Left lung (tissue), 10 donors: ENCODE data around the gene UBE2Q1. TPM values are rescaled to one million over a fixed set of nuclear protein-coding genes. Genes with fewer than 3 reads are reported as not detected.

Experiments used
- ATAC-seq: fragments of 200-7000 bp; cut with Tn5 transposase; one replicate; pipeline ENCODE4 v1.9.1; 2020; ENCODE audit warnings: moderate library complexity
- DNase-seq, 4 donors: peaks; one replicate each; pipeline ENCODE4 v3.0.0-alpha.2; 2013 to 2020
- H3K27ac ChIP-seq, 2 donors: fragments of 200-600 bp; sonication (generic) in 1 of 2; one replicate each; pipeline versions ENCODE4 v1.5.0 to v1.8.0; 2020 to 2021
- H3K27me3 ChIP-seq, 2 donors: fragments of 200-600 bp; sonication (generic) in 1 of 2; one replicate each; pipeline versions ENCODE4 v1.5.0 to v1.8.0; 2020 to 2021
- H3K36me3 ChIP-seq, 2 donors: fragments of 200-600 bp; sonication (generic) in 1 of 2; one replicate each; pipeline versions ENCODE4 v1.5.0 to v1.8.0; 2020 to 2021
- H3K4me1 ChIP-seq, 2 donors: fragments of 200-600 bp; one replicate each; pipeline ENCODE4 v1.8.0; 2021
- H3K4me3 ChIP-seq, 2 donors: fragments of 200-600 bp; sonication (generic) in 1 of 2; one replicate each; pipeline versions ENCODE4 v1.5.0 to v1.8.0; 2020 to 2021; ENCODE audit warnings: mild to moderate bottlenecking in 1 of 2
- H3K9me3 ChIP-seq, 2 donors: fragments of 200-600 bp; sonication (generic) in 1 of 2; one replicate each; pipeline versions ENCODE4 v1.5.0 to v1.8.0; 2020 to 2021
- intact Hi-C, 2 donors: fragments of 100-400 bp; cut with DNase I; formaldehyde crosslinking; loops; one replicate each; pipeline versions ENCODE4 v1.11.2 to v1.14.2; 2022
- polyA plus RNA-seq, 6 donors: library from polyadenylated mRNA; unstranded; fragments of 120-200 nt; gene quantifications; one replicate each; pipeline ENCODE4 v1.2.1, GENCODE V29; 2013; ENCODE audit not compliant: insufficient read length in 6 of 6
- total RNA-seq, 2 donors: library from RNA; stranded (reverse); fragmentation: NEBNext Ultra II Directional; extraction: Animal tissue kit (Norgen Biotek cat#: 25700); gene quantifications; one replicate each; pipeline ENCODE4 v1.2.1, GENCODE V29; 2021
- TF ChIP-seq, protein P1 (sequence below), 2 donors: fragments of 200-600 bp; sonication (generic) in 1 of 2; IDR thresholded peaks; one replicate each; pipeline versions ENCODE4 v1.5.0 to v1.8.0; 2021; ENCODE audit warnings: antibody characterized with exemption in 2 of 2
- donor health status: DM: no; HTN: yes; CAD: no.
- donor health status: DM: no; HTN: no; CAD: no.

UBE2Q1 gene
- total and polyA plus RNA-seq, 8 donors, result 87.0 to 104 (median 100) TPM

DNA sequence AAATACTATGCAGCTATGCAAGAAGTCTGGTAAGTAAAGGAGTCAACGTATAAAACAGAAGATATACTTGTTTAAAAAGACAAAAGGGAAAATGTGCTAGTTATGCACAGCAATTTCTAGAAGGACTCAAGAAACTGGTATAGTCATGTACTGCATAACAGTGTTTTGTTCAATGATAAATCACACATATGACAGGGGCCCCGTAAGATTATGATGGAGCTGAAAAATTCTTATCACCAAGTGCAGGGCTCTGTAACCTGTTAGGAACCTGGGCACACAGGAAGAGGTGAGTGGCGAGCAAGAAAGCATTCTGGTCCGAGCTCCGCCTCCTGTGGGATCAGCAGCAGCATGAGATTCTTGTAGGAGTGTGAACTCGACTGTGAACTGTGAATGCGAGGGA, 36.3 kb upstream of the UBE2Q1 start:
- peaks cover 0 to 100% of the 10 kb centered on the region in 2 donors for H3K36me3 ChIP-seq
- TF ChIP-seq, protein P1, sequence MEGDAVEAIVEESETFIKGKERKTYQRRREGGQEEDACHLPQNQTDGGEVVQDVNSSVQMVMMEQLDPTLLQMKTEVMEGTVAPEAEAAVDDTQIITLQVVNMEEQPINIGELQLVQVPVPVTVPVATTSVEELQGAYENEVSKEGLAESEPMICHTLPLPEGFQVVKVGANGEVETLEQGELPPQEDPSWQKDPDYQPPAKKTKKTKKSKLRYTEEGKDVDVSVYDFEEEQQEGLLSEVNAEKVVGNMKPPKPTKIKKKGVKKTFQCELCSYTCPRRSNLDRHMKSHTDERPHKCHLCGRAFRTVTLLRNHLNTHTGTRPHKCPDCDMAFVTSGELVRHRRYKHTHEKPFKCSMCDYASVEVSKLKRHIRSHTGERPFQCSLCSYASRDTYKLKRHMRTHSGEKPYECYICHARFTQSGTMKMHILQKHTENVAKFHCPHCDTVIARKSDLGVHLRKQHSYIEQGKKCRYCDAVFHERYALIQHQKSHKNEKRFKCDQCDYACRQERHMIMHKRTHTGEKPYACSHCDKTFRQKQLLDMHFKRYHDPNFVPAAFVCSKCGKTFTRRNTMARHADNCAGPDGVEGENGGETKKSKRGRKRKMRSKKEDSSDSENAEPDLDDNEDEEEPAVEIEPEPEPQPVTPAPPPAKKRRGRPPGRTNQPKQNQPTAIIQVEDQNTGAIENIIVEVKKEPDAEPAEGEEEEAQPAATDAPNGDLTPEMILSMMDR (IDR thresholded peaks at IDR 0.05), result no peak
- H3K4me1 ChIP-seq, result peaks cover 2 to 12% of the 10 kb centered on the region in 2 donors
- intact Hi-C loops, result no loop called here
- DNase-seq (no peak), ATAC-seq (no peak)
- no peak overlapping the region for H3K4me3 ChIP-seq
- no peaks in the 10 kb centered on the region for H3K27me3 ChIP-seq
- no peak overlapping the region for H3K27ac ChIP-seq
- H3K9me3 ChIP-seq, result no peaks in the 10 kb centered on the region

DNA sequence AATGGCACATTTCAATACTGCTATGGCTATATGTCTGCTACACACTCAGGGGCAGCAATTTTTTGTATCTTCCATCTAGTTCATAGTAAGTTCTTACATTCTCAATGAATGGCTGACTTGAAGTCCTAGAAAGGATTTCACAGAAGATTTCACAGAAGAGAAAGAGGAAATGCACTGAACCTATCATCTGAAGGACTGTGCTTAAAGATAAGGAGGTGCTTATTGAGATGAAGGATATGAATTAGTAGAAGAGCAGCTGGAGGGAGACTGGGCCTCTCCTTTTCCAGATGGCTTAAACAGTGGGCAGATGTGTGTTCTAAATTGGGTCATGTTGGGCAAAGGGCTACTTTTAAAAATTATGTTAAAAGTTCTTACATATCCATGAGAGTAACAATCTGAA, 34.9 kb upstream of the UBE2Q1 start:
- TF ChIP-seq, protein P1 (IDR thresholded peaks at IDR 0.05), result no peak
- no peaks in the 10 kb centered on the region for H3K4me1 ChIP-seq
- intact Hi-C loops, result no loop called here
- ATAC-seq (no peak), DNase-seq (no peak)
- no peak overlapping the region for H3K27ac ChIP-seq
- H3K27me3 ChIP-seq, result no peaks in the 10 kb centered on the region
- no peaks in the 10 kb centered on the region for H3K9me3 ChIP-seq
- H3K4me3 ChIP-seq, result no peak overlapping the region
- H3K36me3 ChIP-seq, result peaks cover 0 to 100% of the 10 kb centered on the region in 2 donors

- intact Hi-C loops, result no loop called here
- Histone ChIP-seq H3K4me3 (no peak overlapping the region), H3K4me1 (no peaks in the 10 kb centered on the region), H3K27ac (no peak overlapping the region), H3K36me3 (peaks cover under 1 to 100% of the 10 kb centered on the region in 2 donors), H3K9me3 (no peaks in the 10 kb centered on the region), H3K27me3 (no peaks in the 10 kb centered on the region)
- DNase-seq, result no peak
- no peak for ATAC-seq
- TF ChIP-seq, protein P1 (IDR thresholded peaks at IDR 0.05), result no peak
Measured at GRCh38 chr1:154591206-154591605, 32.7 kb upstream of the UBE2Q1 start.

GRCh38 chr1:154590756-154591155, 32.3 kb upstream of the UBE2Q1 start:
- intact Hi-C loops, result no loop called here
- DNase-seq (no peak), ATAC-seq (no peak)
- Histone ChIP-seq H3K9me3 (no peaks in the 10 kb centered on the region), H3K4me3 (no peak overlapping the region), H3K27me3 (no peaks in the 10 kb centered on the region), H3K36me3 (peaks cover 5 to 100% of the 10 kb centered on the region in 2 donors), H3K4me1 (no peaks in the 10 kb centered on the region), H3K27ac (no peak overlapping the region)
- TF ChIP-seq, protein P1 (IDR thresholded peaks at IDR 0.05), result no peak

- intact Hi-C loops, result no loop called here
- TF ChIP-seq, protein P1 (IDR thresholded peaks at IDR 0.05), result no peak
- peaks cover 6 to 100% of the 10 kb centered on the region in 2 donors for H3K36me3 ChIP-seq
- ATAC-seq (no peak), DNase-seq (no peak)
- H3K9me3 ChIP-seq, result no peaks in the 10 kb centered on the region
- H3K27ac ChIP-seq, result no peak overlapping the region
- no peaks in the 10 kb centered on the region for H3K27me3 ChIP-seq
- no peak overlapping the region for H3K4me3 ChIP-seq
- no peaks in the 10 kb centered on the region for H3K4me1 ChIP-seq
Measured at GRCh38 chr1:154589780-154590179, 31.3 kb upstream of the UBE2Q1 start.
